Measurements from ENCODE around the gene AURKA. TPM values are rescaled to one million over a fixed set of nuclear protein-coding genes. Genes with fewer than 3 reads are reported as not detected.
"Not testable (repeated sequence)": the region's sequence is repeated elsewhere in the genome, so short reads cannot be mapped to it uniquely, and the experiment has no call there.

AURKA gene
- total RNA-seq, 4 donors from 2014 or later = 4.7 to 7.7 (median 6.5) TPM

DNA sequence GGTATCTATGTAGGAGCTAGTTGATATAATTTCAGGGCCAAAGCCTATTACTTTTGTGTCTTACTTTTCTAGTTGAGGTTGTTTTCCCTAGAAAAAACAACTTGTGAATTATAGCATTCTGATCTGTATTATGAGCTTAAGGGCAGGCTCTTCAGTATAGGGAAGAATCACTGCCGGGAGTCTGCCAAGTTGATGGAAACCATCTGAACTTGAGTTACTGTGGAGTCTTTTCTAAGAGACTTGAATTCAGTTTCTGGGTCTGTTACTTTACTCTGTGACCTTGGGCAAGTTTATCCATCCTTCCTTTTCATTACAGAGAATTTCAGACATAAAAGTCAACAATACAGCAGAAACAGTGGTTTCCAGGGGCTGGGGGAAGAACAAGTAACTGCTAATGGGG lies 17.9 kb upstream of the AURKA start:
- H3K27me3 ChIP-seq = no peaks in the 10 kb centered on the region
- no peak overlapping the region for H3K27ac ChIP-seq
- peaks cover 0 to 9% (median 0%) of the 10 kb centered on the region in 4 donors for H3K4me1 ChIP-seq
- H3K36me3 ChIP-seq = peaks cover 0 to 29% (median under 1%) of the 10 kb centered on the region in 3 donors
- DNase-seq = no peak
- no peak overlapping the region for H3K4me3 ChIP-seq
- H3K9me3 ChIP-seq = no peaks in the 10 kb centered on the region
- TF ChIP-seq, protein P1, sequence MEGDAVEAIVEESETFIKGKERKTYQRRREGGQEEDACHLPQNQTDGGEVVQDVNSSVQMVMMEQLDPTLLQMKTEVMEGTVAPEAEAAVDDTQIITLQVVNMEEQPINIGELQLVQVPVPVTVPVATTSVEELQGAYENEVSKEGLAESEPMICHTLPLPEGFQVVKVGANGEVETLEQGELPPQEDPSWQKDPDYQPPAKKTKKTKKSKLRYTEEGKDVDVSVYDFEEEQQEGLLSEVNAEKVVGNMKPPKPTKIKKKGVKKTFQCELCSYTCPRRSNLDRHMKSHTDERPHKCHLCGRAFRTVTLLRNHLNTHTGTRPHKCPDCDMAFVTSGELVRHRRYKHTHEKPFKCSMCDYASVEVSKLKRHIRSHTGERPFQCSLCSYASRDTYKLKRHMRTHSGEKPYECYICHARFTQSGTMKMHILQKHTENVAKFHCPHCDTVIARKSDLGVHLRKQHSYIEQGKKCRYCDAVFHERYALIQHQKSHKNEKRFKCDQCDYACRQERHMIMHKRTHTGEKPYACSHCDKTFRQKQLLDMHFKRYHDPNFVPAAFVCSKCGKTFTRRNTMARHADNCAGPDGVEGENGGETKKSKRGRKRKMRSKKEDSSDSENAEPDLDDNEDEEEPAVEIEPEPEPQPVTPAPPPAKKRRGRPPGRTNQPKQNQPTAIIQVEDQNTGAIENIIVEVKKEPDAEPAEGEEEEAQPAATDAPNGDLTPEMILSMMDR (IDR thresholded peaks at IDR 0.05) = no peak
- no peak for TF ChIP-seq POLR2A (IDR thresholded peaks at IDR 0.05)

- no peak for TF ChIP-seq POLR2A (IDR thresholded peaks at IDR 0.05)
- TF ChIP-seq, protein P1 (IDR thresholded peaks at IDR 0.05) = no peak
- Histone ChIP-seq H3K4me1 (peaks cover 0 to 9% (median 0%) of the 10 kb centered on the region in 4 donors), H3K27me3 (no peaks in the 10 kb centered on the region), H3K36me3 (peaks cover 0 to 31% (median 2%) of the 10 kb centered on the region in 3 donors), H3K9me3 (no peaks in the 10 kb centered on the region), H3K27ac (no peak overlapping the region), H3K4me3 (no peak overlapping the region)
- DNase-seq = no peak
Observed at GRCh38 chr20:56409521-56409920, 17.5 kb upstream of the AURKA start.

DNA sequence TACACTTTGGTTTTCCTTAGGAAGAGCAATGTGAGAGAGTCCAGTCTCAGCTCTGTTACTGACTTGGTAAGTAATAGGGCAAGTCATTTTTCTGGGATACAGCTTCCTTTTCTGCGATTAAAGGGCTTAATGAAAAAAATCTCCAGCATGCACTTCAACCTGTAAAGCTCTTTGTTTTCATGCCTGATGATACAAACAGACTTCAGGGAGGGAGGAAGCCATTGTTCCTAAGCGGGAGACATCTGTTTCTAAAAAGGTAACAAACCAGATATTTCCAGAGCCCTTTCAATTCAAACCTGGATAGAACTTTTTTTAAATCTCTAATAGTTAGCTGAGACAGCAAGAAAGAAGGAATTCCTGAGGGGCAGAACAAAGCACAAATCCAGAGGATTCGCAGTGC lies 14.9 kb upstream of the AURKA start:
- H3K4me1 ChIP-seq = peaks cover 0 to 9% (median 0%) of the 10 kb centered on the region in 4 donors
- no peak for DNase-seq
- TF ChIP-seq POLR2A (IDR thresholded peaks at IDR 0.05) = no peak
- TF ChIP-seq, protein P1 (IDR thresholded peaks at IDR 0.05) = no peak
- no peak overlapping the region for H3K27ac ChIP-seq
- no peak overlapping the region for H3K4me3 ChIP-seq
- H3K27me3 ChIP-seq = no peaks in the 10 kb centered on the region
- peaks cover 0 to 54% (median 2%) of the 10 kb centered on the region in 3 donors for H3K36me3 ChIP-seq
- H3K9me3 ChIP-seq = no peaks in the 10 kb centered on the region

DNA sequence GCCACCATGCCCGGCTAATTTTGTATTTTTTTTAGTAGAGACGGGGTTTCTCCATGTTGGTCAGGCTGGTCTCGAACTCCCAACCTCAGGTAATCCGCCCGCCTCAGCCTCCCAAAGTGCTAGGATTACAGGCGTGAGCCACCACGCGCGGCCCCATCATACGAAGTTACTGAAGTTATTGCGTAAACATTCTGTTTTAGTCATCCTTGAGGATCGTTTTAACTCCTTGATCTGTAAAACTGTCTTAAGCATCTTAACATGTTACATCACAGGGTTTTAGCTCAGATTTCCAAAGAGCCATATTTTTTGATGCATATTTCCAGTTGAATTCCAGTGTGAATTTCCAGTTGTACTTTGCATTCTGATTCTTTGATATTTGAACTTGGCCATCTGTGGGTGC lies 13.3 kb upstream of the AURKA start:
- H3K36me3 ChIP-seq = peaks cover 0 to 64% (median 2%) of the 10 kb centered on the region in 3 donors
- DNase-seq, H3K4me3 ChIP-seq, H3K9me3 ChIP-seq, H3K27ac ChIP-seq, H3K4me1 ChIP-seq, H3K27me3 ChIP-seq: not testable (repeated sequence)

- DNase-seq = no peak
- Histone ChIP-seq H3K27ac (no peak overlapping the region), H3K4me3 (no peak overlapping the region), H3K9me3 (no peaks in the 10 kb centered on the region), H3K36me3 (peaks cover 0 to 79% (median 2%) of the 10 kb centered on the region in 3 donors), H3K4me1 (no peaks in the 10 kb centered on the region), H3K27me3 (no peaks in the 10 kb centered on the region)
- TF ChIP-seq, protein P1 (IDR thresholded peaks at IDR 0.05) = no peak
- TF ChIP-seq POLR2A (IDR thresholded peaks at IDR 0.05) = no peak
Observed at GRCh38 chr20:56403465-56403864, 11.4 kb upstream of the AURKA start.

DNA sequence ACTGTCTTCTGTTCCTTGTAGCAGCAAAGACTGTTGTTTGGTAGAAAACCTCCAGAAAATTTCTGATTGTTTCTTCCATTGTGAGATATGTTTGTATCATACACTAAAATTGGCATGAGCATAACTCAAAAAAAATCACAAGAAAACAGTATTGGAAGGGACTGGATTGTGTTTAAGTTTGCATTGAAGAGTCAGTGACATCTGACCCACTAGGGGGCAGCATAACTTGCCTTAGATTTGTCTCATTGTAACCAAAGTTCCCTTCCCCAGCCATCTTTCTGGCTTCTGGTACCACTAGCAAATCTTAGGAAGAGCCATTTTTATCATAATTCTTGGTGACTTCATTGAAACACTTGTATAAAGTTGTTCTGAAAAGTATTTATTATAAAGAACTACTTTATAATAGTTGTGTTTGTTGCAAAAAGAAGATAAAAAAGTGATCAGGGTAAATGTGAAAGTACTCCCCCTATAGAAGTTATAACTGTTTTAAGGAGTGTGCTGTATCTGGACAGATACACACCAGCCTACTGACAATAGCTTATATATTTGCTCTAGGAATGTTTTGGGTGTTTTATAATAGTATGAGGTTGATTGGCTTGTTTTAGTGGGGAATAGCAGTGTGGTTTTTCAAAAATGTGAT lies 8.1 kb upstream of the AURKA start:
- H3K4me1 ChIP-seq = no peaks in the 10 kb centered on the region
- no peak overlapping the region for H3K27ac ChIP-seq
- no peaks in the 10 kb centered on the region for H3K27me3 ChIP-seq
- H3K9me3 ChIP-seq = no peaks in the 10 kb centered on the region
- TF ChIP-seq POLR2A (IDR thresholded peaks at IDR 0.05) = no peak
- TF ChIP-seq, protein P1 (IDR thresholded peaks at IDR 0.05) = peak; percentile 65 to 86 (median 74)
- DNase-seq = peak in 2 of 3 donors; percentile 51 to 79
- H3K4me3 ChIP-seq = no peak overlapping the region
- peaks cover 0 to 83% (median 2%) of the 10 kb centered on the region in 3 donors for H3K36me3 ChIP-seq
